Stimulated activated CD4-positive, alpha-beta T cell treated with anti-CD3 and anti-CD28 coated beads, TNF-alpha, amount 100 ng/mL, for 48 hours (primary cell): ENCODE results near the gene TMEM259.

ENCODE experiments used
- DNase-seq, 3 donors: peaks; one replicate each; pipeline ENCODE4 v3.0.0-alpha.2; 2020; ENCODE audit warnings: low read depth in 3 of 3

The TMEM259 gene

DNA sequence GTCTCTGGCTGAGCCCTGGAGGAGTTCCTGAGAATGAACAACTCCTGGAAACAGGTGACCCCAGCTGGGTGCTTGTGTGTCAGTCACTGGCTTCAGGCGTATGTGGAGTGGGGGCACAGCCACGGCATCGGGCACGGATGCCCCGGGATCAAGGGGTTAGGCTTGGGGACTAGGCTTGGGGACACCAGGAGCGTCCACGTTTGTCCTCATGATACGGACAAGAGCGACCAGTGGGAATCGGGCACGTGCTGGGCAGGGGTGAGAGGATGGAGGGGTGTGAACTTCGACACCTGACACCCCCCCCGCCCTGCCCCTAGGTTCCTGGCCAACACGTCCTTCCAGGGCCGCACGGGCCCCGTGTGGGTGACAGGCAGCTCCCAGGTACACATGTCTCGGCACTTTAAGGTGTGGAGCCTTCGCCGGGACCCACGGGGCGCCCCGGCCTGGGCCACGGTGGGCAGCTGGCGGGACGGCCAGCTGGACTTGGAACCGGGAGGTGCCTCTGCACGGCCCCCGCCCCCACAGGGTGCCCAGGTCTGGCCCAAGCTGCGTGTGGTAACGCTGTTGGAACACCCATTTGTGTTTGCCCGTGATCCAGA lies 16.6 kb downstream of the TMEM259 start:
- DNase-seq, result no peak

DNA sequence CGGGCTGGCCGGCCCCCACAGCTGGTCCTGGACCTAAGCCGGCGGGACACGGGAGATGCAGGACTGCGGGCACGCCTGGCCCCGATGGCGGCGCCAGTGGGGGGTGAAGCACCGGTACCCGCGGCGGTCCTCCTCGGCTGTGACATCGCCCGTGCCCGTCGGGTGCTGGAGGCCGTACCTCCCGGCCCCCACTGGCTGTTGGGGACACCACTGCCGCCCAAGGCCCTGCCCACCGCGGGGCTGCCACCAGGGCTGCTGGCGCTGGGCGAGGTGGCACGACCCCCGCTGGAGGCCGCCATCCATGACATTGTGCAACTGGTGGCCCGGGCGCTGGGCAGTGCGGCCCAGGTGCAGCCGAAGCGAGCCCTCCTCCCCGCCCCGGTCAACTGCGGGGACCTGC lies 17.6 kb downstream of the TMEM259 start:
- no peak for DNase-seq

DNA sequence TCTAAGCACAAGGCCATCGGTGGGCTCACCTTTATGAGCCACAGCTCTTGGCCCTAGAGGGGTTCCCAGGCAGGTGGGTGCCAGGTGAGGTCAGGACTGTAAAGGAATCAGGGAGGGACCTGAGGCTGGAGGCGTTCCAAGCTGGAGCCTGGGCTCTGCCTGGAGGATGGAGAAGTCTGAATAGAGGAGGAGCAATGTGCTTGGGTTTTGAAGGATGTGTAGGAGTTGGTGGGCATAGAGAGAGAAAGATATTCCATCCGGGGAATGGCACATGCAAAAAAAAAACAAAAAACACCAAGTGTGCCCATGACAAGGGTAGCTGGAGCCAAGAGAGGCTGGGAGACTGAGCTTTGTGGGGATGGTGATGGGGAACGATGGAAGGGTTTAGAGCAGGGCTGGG lies 18.3 kb downstream of the TMEM259 start:
- no peak for DNase-seq

DNA sequence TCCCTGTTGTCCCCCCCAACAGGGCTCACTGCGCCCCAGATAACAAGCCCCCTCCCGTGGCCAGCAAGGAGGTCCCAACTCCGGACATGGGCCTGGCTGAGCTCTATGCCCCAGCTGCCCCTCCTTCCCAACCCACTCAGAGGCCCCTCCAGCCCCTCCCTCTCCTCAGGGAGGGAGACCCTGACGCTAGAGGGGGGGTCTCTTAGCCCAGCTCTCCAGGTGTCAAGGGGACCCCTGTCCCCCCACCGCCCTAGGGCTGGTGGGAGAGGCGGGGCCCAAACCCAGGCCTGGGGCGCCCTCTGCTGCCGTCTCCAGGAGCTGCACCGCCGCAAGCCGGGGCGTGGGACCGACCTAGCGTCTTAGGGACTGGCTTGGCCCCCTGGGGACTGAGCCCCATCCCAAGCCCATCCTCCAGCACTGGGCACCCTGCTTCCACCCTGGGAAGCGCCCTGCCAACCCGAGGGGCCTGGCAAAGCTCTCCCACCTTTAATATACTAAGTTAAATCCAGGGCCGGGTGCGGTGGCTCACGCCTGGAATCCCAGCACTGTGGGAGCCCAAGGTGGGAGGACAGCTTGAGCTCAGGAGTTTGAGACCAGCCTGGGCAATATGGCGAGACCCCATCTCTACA lies 19.3 kb downstream of the TMEM259 start:
- DNase-seq, result peak in 2 of 3 donors; percentile 53 to 64

DNA sequence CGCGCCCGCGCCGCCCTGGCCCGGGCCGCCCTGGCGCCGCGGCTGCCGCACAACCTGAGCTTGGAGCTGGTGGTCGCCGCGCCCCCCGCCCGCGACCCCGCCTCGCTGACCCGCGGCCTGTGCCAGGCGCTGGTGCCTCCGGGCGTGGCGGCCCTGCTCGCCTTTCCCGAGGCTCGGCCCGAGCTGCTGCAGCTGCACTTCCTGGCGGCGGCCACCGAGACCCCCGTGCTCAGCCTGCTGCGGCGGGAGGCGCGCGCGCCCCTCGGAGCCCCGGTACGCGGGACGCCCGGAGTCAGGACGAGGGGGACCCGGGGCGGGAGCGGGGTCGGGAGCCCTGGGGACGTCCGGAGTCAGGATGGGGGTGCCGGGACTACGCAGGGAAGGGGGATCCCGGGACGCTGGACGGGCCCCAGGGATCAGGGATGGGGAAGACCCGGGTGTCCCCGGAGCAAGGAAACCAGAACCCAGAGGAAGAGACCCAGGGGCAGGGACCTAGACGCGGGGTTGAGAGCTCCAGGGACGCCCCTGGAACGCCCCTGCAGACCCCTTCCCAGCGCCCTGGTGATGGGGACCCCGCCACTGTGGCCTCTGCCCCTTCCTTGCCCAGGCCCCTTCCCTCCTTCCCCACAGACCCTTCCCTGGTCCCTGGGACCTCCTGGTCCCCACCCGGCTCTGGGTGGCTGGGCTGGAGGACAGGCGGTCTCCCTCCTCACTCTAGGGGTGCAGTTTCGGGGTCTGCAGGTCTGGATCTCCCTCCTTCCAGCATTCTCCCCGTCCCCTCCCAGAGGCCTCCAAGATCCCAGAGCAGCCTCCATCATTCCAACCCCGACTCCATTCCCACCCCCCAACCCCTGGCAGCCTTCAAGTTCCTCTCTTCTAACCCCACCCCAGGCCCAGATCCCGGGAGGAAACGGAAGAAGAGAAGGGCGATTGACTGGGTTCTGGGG lies 20.1 kb downstream of the TMEM259 start:
- no peak for DNase-seq

DNA sequence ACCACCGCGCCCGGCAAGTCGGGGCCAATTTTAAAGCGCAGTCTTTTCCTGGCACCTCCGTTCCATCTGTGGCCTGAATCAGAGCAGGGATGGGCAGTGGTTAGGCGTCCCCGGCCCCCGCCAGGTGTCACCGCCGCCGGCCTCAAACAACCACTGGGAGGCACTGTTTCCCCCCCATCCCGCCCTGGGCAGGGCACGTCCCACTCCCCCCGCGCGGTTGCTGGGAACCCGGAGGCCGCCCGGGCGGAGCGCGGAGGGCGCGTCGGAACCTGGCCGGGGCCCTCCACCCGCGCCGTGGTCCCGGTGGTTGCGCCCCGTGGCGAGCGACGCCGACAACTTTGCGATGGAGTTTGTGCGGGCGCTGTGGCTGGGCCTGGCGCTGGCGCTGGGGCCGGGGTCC lies 20.8 kb downstream of the TMEM259 start, which contains the start of gene GRIN3B:
TSS of gene GRIN3B (plus strand) at position 325 of the 400 bp plus-strand sequence. CDS start at position 344, 19 bp downstream.
- DNase-seq, result peak; percentile 56 to 78 (median 58)

DNA sequence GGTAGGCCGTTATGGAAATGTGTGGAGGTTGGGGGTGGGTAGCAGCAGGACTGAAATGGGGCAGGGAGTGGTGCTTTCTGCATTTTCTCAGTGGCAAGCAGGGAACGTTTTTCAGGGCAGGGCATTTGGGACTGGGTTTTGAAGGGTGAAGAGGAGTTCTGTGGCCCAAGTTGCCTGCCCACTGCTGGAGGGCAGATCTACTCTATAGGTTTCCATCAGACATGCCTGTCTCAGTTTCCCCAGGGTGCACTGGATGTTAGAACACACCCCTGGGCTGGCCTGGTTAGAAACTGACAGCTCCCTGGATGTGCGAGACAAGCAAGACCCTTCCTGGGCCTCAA lies 21.6 kb downstream of the TMEM259 start:
- DNase-seq, result no peak

DNA sequence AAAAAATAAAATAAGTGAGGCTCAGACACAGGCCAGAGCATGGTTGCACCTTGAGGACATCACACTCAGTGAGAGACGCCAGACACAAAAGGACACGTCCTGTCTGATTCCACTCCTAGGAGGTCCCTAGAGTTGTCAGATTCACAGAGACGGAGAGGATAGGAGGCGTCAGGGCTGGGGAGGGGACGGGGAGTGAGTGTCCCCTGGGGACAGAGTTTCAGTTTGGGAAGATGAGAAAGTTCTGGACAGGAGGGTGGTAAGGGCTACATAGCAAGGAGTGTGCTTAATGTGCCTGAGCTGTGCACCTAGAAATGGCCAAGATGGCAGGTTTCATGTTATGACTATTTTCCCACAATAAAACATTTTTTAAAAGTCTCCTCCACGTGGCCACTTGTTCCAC lies 22.9 kb downstream of the TMEM259 start:
- DNase-seq, result no peak

DNA sequence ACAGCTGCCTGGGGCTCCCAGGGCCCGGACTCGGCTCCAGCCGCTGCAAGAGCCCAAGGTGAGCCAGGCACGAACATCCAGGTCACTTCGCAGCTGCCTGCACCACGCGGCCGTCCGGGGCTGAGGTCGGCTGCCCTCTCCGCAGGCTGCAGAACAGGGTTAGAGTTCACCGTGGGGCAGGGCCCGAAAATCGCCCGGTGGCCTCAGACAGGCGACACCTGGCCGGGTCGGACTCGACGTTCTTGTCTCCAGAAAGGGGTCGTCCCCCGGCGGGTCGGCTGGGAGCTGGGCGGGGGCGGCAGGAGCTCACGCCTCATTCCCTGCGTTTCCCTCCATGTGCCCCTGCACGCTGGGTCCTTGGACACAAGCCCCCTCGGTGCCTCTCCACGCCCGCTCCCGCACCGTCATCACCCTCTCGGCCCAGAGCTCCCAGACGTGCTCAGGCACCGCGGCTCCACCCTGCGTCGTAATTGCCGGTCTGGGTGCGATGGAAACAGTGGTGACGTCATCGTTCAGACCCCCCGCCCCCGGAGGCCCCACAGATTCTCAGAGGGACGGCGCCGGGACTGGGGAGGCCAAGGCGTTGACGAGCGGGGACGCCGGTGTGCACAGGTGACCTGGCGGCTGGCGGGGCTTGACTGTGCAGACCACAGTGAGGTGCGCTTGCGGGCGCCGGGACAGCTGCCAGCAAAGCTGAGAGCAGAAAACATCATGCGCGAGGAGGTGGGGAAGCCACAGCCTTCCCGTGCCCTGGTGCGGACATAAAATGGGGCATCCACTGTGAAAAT lies 24.7 kb downstream of the TMEM259 start:
- DNase-seq, result peak; percentile 37 to 60 (median 40)

DNA sequence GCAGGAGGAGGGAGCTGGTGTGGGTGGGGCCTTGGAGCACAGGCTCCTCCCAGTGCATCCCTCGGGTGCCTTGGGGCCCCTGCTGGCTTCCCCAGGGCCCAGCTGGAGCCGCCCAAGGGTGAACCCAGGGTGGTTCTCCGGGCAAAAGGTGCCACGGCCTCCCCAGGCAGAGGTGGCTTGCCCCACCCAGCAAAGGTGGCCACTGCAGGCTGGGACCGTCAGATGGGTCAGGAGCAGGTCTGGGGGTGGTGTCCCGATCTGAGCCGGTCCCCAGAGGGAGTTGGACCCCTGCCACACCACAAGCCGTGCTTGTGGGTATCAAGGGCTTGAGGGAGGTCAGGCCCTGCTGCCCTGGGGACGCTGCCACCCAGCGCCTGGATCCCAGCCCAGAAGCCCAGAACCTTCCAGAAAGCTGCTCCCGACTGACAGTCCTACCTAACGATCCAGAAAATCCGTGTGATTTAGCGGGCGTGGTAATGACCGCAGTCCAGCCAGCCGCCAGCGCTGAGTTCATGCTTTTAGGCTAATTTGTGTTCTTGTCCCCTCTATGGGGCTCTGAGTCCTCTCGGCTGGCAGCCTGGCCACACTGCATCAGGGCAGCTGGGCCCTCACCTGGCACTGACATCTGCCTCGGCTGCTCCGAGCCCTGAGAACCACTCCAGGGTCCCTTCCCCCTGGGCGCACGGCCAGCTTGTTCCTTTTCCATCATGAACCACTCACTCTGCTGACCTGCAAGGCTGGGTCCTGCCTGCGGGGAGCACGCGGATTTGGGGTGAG lies 25.7 kb downstream of the TMEM259 start:
- no peak for DNase-seq

DNA sequence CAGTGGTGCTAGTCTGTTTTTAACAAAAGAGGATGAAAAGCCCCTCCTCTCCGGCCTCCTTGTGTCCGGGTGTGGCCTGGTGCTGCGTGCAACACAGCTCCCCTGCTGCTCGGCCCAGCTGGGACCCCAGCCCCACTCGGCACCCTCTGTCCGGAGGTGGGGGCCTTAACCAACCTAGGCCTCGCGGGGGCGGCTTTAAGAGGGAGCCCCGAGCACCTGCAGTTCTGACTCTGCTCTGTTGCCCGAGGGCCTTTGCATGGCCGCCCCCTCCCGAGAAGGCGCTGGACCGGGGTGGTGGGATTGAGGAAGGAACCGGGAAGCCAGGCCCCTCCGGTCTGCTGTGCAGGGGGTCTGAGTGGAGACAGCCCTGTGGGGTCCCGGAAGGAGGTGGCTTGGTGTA lies 26.4 kb downstream of the TMEM259 start:
- no peak for DNase-seq

DNA sequence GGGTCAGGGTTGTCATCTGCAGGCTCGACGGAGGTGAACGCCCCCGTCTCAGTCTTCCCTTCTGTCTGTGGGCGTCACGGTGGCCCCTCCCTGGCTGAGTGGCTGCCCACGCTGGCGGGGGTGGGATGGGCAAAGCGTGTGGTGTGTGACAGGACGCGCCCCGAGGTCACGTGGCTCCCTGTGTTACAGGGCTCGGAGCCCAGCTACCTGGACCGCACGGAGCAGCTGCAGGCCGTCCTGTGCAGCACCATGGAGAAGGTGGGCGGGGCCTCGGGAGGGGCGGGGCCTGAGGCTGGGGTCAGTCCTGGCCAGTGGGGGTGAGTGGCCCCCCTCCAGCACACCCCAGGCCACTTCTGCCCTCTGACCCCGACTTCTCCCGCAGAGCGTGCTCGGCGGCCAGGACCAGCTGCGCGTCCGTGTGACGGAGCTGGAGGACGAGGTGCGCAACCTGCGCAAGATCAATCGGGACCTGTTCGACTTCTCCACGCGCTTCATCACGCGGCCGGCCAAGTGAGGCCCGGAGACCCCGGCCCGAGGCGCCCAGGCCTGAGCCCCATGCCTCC lies 27.0 kb downstream of the TMEM259 start:
- no peak for DNase-seq

DNA sequence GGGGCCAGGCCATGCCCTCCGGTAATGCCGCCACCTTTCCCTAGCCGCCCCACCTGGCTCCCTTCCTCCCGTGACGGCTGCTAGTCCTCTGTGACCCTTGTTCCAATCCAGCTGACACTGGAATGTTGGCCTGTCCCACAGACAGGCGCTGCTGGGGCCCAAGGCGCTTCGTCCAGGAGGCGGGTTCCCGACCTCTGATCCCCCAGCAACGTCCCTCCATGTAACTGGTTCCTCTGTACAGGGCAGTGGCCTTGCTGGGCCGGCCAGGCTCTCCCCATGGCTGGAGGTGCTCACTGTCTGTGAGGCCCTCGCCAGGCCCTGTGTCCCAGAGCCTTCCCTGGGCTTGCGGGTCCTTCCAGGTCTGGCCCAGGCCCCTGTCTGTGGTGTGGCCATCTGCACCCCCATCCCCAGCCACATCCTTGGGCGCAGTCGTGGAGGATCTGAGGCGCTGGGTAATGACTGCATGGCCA lies 27.5 kb downstream of the TMEM259 start:
- DNase-seq, result no peak

DNA sequence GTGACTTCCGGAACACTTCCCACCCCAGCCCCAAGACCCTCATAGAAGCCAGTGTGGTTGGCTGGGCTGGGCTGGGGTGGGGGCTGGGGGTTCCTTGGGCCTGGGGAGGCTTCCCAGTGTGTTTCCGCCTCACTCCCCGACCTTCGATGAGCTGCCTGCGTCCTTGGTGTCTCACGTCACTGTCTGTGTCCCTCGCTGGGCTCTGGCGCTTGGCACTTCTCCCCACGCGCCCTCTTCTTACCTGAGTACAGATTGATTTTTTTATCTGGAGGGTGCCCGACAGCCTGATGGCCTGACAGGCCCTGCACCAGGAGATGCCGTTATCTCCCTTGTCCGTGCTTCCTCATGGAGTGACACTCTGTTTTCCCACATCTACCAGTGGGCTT lies 28.3 kb downstream of the TMEM259 start:
- DNase-seq, result no peak

DNA sequence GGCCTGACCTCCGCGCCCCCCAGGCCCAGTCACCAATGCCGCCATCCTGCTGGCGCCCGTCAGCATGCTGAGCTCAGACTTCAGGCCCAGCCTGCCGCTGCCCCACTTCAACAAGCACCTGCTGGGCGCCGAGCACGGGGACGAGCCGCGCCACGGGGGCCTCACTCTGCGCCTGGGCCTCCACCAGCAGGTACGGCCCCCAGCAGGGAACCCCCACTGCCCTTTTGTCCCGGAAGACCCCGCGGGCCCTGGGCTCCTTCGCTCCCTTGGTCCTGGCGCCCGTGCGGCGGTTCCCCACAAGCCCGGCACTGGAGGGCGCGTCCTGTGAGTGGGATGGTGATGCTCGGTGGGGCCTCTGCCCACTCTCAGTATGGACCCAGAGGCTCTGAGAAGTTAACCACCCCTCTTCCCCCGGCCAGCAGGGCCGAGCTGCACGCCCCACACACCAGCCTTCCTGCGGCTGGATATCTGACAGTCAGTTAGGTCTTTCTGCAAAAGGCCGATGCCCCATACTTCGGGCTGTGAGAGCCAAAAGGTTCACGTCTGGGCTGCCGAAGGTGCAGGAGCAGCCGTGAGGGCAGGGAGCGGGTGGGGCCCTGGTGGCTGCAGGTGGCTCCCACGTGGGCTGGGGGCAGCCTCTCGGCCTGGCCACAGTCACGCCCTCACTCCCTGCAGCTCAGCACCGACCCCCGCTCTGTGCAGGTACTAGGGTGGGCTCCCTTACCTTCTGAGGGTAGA lies 28.8 kb downstream of the TMEM259 start:
- DNase-seq, result no peak

DNA sequence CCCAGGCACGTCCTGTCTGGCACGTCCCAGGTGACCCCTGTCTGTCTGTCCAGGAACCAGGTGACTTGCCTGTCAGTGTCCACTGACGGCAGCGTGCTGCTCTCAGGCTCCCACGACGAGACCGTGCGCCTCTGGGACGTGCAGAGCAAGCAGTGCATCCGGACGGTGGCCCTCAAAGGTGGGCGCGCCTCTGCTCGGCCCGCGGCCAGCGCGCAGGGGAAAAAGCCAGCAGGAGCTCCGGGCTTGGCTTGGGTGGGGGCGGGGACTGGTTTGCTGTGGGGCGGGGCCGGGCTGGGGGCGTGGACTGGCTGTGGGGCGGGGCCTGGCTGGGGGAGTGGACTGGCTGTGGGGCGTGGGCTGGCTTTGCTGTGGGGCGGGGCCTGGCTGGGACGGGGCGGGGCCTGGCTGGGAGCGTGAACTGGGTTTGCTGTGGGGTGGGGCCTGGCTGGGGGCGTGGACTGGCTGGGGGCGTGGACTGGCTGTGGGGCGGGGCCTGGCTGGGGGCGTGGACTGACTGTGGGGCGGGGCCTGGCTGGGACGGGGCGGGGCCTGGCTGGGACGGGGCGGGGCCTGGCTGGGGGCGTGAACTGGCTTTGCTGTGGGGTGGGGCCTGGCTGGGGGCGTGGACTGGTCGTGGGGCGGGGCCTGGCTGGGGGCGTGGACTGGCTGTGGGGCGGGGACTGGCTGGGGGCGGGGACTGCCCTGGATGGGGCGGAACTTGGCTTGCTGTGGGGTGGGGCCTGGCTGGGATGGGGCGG lies 29.6 kb downstream of the TMEM259 start:
- DNase-seq, result peak; percentile 64 to 82 (median 71)

DNA sequence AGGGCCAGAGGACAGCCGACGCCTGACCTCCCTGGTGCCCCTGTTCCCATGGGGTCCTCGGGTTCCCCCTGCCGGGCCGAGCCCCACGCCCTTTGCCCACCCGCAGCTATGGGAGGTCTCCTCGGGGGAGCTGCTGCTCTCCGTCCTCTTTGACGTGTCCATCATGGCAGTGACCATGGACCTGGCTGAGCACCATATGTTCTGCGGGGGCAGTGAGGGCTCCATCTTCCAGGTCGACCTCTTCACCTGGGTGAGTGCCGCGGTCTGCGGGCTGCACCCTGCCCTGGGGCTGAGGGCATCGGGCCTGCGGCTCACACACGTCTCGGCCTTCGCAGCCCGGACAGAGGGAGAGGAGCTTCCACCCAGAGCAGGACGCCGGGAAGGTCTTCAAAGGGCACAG lies 30.2 kb downstream of the TMEM259 start:
- DNase-seq, result no peak

DNA sequence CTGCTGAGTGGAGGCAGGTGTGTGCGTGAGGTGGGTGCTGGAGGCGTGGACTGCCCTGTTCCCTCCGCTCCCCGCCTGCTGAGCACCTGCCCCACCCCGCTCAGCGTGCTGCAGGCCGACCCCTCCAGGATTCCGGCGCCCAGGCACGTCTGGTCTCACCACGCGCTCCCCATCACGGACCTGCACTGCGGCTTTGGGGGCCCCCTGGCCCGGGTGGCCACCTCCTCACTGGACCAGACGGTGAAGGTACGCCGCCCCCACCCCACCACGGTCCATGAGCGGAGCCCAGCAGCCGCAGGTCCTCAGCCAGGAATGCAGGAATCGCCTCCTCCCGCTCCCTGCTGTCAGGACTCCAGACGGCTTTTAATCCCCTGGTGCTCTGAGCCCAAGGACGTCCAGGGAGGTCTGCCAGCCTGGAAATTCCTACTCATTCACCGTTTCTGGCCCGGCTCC lies 30.8 kb downstream of the TMEM259 start:
- DNase-seq, result no peak
